Measurements from ENCODE around the gene NMT1.

NMT1 gene

DNA sequence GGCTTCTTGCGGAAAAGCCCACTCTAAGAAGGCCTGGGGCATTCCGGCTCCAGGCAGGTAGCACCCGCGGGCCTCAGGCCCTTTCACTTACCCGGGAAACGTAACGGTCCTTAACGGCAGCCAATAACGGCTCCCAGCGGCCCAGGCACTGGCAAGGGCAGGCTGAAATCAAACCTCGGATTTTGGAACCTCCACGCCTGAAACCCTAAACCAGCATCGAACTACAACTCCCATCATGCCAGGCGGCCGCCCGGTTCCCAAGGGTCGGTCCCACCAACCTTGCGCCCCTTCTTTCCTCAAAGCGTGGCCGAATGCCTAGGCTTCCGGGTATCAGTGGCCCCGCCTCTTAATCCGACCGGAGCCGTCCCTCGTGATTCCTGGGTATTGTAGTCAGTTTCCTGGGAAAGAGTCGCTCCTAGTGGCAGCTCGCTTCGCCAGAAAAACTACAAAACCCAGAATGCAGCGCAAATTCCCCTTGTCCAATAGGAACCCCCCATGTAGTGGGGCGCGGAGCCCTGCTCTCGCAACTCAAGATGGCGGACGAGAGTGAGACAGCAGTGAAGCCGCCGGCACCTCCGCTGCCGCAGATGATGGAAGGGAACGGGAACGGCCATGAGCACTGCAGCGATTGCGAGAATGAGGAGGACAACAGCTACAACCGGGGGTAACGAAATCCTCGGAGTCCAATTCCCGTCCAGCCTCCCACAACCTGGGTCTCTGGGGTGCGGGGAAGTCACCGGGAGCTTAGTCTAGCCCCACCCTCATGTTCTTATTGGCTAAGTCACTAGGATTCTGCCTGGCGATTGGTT is at the start of gene NMT1:
TSS of gene NMT1 (plus strand) at position 521 of the 809 bp plus-strand sequence. CDS start at position 534, 13 bp downstream.
- peak; percentile 83 to 91 (median 88) for DNase-seq (ENCODE audit: low read depth in 3 of 3, low spot score in 1 of 3)

DNA sequence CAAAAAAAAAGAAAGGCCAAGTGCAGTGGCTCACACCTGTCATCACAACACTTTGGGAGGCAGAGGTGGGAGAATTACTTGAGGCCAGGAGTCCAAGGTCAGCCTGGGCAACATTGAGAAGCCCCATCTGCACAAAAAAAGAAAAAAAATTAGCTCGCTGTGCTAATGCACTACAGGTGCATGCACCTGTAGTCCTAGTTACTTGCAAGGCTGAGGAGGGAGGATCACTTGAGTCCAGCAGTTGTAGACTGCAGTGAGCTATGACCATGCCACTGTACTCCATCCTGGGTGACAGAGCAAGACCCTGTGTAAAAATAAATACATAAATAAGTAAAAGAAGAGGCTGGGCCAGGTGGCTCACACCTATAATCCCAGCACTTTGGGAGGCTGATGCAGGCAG is 49.4 kb upstream of the NMT1 start:
- DNase-seq (ENCODE audit: low read depth in 3 of 3, low spot score in 1 of 3) = no peak

DNA sequence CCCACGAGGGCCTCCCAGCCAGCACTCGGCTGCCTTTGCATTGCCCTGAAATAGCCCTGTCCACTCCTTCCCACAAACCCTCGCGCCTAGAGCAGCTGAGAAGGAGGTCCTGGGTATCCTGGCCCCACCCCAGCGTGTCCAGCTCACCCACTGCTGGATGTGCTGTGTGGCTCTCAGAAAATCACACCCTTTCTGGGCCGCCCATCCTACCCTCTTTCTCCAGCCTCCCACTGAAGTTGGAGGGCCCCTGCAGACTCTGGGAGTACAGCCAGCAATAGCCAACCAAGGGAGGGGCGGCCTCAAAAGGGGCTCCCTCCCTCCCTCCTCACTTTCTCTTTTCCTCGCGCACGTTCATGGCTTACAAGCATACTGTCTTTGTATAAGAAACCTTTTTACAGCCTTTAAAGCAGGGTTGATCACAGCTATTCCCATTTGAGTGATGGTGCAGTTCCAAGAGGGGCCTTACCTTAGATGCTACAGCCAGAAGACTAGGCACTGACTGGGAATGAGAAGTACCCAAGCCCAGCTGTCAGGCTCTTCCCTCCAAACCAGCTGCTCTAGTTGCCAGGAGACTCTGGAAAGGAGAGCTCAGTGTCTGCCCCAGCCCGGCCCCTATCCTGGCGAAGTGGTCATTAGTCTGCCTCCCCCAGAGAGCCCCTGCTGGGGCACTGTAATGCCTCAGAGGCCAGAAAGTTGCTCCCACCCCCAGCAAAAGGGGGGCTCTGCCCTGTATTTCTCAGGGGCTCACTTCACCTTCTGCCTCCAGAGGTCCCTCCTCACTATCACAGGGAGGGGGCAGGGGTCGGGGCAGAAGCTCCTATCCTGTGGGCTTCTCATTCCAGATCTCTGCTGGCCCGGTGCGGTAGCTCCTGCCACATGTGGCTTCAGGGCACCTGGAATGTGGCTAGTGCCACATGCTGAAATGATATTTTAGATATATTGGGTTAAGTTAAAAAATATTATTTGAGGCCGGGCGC is 47.8 kb upstream of the NMT1 start:
- no peak for DNase-seq (ENCODE audit: low read depth in 3 of 3, low spot score in 1 of 3)

DNA sequence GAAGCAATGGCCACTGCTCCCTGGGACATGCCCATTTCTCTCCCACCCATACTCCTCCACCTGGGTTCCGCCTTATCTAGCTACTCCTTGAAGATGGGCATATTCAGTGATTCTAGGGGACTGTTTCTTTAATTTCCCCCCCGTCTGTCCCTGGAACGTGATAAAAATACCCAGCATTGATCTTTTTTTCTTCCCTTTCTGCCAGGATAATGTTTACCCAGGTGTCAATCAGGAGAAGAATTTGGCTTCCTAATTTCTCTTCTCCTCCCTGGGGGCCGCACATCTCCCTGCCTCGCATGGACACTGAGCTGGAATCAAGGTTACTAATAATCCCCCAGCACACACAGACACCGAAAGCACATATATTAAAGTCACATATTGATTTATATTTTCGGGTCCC is 44.9 kb upstream of the NMT1 start:
- no peak for DNase-seq (ENCODE audit: low read depth in 3 of 3, low spot score in 1 of 3)

DNA sequence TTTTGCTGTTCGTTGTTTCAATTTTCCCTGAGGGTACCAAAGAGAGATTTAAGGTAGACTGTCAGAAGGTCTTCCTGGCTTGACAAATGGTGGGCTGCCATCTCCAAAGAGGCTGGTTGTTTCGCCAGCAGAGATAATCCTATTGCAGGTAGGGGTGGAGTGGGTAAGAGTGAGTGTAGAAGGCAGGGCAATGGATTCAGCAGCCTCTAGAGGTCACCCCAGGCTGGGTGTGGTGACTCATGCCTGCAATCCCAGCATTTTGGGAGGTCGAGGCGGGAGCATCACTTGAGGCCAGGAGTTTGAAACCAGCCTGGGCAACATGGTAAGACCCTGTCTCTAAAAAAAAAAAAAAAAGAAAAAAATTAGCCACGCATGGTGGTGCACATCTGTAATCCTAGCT is 44.3 kb upstream of the NMT1 start:
- DNase-seq (ENCODE audit: low read depth in 3 of 3, low spot score in 1 of 3) = no peak

DNA sequence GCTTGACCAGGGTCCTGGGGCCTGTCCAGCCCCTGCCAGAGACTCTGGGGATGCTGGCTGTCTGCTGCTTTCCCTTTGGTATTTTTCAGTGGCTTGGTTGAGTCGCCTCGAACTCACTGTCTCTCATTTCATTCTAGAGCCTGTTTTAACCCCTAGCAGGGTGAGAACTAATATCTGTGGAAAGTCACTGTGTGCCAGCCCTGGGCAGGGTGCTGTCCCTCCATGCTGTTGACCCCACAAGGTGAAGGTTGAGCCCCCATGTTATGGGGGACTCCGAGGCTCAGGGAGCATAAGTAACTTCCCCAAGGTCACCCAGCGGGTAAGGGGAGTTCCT is 42.6 kb upstream of the NMT1 start:
- DNase-seq (ENCODE audit: low read depth in 3 of 3, low spot score in 1 of 3) = no peak

DNA sequence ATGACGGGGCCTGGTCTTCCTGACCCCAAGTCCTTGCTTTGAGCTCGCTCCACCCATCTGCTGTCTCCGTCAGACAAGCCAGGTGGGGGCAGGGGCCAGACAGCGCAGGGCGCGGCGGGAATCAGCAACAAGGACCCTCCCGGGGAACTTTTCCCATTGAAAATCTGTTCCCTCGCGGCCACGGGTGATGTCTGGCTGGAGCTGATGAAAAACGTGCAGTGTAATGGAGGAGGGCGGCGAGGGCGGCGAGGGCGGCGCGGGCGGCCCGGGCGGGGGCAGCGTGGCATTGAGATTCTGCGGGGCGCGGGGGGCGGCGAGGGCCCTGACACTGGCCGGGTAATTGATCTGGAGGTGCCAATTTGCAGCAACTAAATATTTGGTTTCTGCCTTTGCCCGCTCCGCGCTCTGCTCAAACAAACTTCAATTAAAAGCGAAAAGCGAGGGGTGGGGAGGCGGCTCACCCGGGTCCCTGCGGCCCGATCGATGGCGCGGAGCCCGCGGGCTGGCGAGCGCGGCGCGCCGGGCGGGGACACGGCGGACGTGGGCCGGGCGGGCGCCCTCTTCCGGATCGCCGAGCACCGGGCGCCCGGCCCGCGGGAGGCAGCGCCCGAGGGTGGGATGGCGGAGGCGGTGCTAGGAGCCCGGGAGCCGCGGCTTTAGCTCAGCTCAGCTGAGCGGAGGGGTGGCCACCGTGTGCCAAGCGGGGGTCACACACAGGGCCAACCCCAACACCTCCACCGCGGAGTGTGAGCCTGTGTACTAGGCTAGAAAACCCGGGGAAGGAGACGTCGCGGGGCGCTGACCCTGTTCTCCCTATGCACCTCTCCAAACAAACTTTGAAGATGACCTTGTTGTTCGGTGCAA is 42.0 kb upstream of the NMT1 start:
- peak in 2 of 3 donors; percentile 7 to 12 for DNase-seq (ENCODE audit: low read depth in 3 of 3, low spot score in 1 of 3)

DNA sequence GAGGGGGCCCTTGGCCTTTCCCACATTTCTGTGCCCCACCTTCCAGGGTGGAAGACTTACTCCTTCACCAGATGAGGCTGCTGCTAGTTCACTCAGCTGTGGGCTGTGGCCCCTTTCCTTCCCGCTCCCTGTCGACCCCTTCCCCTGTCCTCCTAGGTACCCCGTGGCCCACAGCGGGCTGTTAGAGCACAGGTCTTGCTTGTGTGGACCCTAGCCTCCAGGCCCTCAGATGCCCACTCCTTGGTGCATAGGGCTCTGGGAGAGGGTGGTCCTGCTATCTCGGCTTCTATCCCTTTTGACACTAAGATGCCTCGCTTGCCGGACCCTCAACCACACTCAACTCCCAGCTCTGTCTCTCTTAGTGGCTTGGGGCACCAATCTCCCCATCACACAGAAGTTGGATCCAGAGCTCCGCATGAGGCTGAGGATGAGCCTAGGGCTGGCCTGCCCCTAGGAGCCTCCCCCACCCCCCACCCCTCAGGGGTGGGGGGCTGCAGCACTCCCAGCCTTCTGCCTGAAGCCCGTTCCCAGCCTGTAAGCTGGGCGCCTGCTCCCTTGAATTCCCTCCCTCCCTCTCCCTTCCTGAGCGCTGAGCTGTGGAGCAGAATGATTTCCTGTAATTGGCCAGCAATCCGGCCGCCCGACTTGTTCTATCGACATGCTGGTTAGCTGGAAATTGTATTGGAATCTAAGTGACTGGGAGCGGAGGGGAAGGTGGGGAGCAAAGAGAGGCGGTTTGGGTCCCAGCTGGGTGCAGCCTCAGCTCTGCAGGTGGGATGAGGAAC is 40.6 kb upstream of the NMT1 start:
- DNase-seq (ENCODE audit: low read depth in 3 of 3, low spot score in 1 of 3) = no peak

DNA sequence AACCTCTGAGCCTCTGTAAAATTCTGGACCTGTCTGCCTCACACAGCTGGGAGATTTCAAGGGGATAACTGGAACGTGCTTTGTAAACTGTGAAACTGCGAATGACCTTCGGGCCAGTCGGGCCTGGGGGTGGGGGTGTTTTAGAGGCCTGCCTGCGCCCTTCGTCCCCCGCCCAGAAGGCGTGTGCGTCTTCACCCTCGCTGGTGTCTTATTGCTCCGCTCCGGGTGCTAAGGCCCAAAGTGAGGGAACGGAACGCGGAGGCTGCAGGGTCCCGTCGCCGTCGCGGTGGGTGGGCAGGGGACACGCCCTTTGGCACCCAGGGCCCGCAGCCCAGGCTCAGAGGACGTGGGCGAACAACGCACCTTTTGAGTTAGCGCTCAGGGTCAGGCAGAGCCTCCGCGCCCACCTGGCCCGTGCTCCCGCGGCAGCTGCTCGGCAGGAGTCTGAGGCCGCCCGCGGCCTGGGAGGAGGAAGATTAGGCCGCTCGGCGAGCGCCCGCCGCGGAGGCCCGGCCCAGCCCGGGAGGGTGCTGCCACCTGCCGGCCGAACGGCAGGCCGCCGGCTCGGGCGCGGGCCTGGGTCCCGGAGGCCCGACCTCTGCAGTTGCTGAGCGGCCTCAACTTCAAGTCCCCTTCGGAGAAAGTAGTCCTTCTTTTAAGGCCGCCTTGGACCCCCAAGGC is 39.4 kb upstream of the NMT1 start:
- DNase-seq (ENCODE audit: low read depth in 3 of 3, low spot score in 1 of 3) = peak; percentile 6 to 67 (median 33)

DNA sequence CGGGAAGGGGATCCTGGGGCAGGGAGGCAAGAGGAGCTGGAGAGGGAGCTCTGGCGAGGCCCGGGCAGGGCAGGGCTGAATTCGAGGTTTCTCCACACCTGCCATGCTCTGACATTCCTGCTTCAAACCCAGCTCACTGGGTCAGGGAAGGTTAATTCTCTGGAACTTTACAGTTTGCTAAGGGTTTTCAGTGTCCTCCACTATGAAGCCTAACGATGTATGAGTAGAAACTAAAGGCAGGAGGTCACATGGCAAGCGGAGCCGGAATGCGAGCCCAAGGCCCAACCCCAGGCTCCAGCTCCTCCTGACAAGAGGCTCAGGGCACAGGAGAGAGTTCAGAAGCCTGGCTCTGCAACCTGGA is 38.8 kb upstream of the NMT1 start:
- DNase-seq (ENCODE audit: low read depth in 3 of 3, low spot score in 1 of 3) = no peak

DNA sequence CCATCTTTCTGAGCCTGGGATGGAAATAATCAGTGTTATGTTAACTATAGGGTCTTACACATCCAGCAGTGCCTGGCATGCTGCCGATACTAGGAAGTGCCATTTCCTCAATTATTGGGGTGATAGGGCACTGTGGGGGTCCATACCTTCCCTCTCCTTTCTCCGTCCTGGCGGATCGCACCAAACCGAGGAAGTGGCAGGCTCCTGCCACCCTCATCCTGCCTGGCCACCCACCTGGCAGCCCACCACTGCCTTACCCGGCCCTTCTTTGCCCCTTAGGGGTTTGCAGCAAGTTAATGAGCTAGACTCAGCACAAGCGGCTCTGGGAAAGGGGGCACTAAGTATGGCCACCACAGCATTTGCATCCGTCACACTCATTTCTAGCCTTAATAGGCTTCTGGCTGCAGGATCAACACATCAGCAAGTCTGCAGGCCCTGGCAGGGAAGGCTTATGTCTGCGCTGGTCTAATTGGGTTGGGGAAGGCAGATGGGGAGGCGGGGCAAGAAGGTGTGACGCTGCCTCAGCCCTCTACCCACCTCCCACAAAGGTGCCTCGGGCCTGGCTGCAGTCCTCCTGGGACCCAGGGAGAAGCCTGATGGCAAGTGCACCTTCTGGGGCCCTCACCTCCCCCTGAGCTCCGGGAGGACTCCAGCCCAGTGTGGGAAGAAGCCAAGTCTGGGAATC is 38.3 kb upstream of the NMT1 start:
- no peak for DNase-seq (ENCODE audit: low read depth in 3 of 3, low spot score in 1 of 3)

DNA sequence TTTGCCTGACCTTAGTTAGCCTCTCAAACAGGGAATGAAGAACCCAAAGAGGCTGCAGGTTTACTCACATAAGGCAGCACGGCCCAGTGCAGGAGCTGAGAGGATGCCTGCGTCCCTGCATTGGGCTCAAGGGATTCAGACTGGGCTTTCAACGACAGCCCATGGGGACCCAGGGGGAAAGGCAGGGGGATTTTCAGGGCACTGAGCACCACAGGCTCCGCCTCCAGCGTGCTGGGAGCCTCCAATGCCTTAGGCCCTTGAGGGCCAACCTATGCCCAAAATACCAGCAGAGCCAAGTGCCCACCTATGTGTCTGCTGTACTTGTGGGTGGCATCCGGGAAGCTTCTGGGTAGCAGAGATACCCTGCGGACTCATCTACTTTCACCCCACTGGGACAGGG is 32.0 kb upstream of the NMT1 start:
- no peak for DNase-seq (ENCODE audit: low read depth in 3 of 3, low spot score in 1 of 3)

DNA sequence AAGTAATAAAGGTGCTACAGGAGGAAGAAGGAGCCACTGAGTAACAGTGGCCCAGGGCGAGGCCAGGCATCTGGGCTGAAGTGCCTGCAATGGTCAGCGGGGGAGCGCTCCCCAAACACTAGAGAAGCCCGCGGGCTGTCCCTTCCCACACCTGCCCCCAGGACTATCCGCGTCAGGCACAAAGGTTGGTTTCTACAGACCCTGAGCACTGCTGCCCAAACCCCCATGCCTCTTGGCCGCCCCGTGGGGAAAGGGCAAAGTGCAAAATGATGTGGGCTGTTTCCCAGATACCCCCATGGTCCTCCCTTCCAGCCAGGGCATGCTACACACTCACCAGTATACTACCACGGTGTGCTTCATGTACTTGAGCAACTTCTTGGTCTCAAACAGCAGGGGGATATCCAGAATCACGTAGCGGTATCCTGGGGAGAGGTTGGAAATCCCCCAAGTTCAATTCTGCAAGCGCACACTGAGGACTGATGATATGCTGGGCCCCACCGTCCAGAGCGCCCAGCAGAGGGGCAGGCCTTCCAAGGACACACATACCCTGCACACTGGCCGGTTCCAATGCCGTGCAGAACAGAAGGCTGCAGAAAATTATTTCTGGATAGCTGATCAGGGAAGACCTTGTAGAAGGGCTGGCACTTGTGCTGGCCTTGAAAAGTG is 31.2 kb upstream of the NMT1 start:
- DNase-seq (ENCODE audit: low read depth in 3 of 3, low spot score in 1 of 3) = no peak

DNA sequence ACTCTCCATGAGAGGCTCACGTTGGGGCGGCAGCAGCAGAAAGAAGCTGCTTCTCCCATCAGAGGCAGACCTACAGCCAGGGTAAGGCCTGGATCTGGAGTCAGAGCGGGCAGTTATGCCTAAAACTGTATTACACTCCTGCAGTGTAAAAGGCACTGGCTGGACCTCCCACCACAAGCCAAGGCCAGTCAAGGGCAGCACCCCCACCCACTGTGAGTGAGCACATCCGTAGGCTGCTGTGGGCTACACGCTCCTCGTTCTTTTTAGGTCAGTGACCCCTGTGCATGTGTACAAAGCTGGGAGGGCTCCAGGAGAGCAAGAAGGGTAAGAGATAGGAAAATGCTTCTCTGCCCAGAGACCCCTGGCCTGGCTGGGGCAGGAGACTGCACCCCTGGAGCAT is 30.4 kb upstream of the NMT1 start:
- DNase-seq (ENCODE audit: low read depth in 3 of 3, low spot score in 1 of 3) = no peak

DNA sequence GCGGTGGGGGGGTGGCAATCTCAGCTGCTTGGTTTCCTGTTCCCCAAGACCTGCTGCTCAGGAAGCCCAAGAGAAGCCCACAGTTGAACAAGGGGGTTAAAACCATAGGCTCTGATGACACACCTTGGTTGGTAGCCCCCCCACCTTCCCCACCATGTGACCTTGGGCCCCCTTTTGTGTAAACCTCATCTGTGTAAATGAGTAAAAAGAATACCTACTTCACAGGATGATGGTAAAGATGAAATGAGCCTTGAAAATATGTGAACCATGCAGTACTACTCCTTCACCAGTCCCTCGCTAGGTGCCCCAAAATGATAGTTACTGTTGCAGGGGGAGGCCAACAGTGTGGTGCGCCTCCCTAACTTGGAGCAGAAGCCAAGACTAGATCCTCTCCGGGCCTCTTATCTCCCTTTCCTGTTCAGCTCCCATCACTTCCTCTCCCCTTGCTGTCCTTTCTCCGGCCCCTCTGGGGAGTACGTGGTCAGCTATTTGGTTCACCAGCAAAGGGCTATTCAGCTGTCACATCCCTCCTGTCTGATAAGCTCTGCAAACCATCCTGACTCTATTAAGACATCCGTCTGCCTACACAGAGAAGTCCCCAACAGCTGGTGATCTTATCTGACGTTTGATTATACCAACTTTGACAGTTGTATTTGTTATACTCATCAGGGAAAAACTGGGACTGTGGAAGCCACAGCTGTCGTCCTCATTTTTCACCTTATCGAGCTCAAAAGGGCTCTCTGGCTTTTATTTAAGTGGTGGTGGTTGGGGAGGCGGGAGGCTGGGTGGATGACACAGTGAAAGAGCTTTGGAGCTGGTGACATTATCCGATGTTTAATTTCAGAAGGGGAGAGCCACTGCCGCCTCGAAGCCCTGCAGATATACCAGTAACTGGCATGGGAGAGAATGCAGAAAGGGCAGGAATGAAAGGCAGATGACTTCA is 29.6 kb upstream of the NMT1 start:
- no peak for DNase-seq (ENCODE audit: low read depth in 3 of 3, low spot score in 1 of 3)

DNA sequence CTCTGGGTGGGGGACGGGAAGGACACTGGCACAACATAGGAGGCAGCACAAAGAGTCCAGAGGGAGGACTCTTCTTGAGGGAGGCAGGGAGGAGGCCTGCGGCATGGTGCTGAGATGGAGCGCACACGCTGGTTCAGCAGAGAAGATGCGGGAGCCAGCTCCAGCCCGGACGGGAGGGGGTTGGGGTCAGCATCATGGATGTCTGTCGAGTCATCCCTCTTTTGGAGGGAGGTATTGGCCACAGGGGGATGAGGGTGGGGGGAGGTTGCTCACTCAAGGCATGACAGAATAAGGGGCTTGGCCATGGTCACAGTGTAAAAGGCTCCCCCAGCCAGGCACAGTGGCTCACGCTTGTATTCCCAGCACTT is 29.0 kb upstream of the NMT1 start:
- no peak for DNase-seq (ENCODE audit: low read depth in 3 of 3, low spot score in 1 of 3)

DNA sequence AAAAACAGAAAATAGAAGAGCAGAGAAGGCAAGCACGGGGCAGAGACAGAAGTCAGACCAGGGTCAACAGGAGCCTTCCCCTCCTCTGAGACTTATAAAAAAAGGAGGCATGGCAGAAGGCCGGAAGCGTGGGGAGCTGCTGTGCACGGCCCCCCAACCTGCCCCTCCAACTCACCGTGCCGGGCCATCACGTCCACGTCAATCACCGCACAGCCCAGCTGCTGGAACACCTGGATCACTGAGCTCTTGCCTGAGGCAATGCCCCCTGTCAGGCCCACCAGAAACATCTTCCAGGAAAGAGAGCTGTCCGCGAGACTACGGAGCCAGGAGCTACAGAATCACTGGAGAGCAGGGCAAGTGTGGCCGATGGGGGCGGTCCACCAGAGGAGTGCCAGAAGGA is 26.5 kb upstream of the NMT1 start:
- no peak for DNase-seq (ENCODE audit: low read depth in 3 of 3, low spot score in 1 of 3)

DNA sequence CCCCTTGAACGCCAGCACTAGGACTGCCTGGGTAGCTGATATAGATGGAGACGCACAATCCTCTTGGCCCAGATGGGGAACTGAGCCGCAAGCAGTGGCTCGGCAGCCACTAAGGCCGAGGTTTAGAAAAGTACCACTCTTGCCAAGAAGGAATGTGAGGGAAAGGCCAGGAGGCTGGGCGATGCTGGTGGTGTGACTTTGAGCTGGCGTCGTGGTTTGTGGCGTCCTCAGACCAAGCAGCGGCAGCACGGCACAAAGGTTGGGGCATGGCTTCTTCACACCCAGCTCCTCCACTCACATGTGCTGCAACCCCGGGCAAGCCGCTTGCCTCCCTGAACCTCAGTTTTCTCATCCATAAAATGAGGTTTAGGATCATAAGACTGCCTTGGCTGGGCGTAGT is 25.3 kb upstream of the NMT1 start:
- DNase-seq (ENCODE audit: low read depth in 3 of 3, low spot score in 1 of 3) = no peak

Measured in stimulated activated CD4-positive, alpha-beta T cell treated with anti-CD3 and anti-CD28 coated beads, TNF-alpha, amount 100 ng/mL, for 1 hour (primary cell).